ENCODE data around the gene RAB10.
A peak's percentile ranks its signal among the peaks of the same experiment; 100 is the strongest.
"Not testable (repeated sequence)": the region's sequence is repeated elsewhere in the genome, so short reads cannot be mapped to it uniquely, and the experiment has no call there.

Gene RAB10

DNA sequence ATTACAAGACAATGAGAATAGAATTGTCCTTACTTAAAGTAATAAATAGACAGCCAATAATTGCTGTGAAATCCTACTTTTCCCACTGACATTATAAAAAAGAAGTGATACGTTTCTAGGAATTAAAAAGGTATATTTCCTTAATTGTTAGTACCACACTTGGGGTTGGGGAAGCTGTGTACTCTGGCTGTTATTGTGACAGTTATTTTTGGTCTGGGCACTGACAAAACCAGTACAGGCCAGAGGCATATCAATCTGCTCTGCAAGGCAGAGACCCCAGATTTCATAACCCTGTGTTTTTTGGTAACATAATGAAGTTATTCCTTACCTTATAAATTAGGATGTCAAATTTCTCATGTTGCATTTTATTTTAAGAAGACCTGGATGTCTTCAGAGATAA lies 66.5 kb downstream of the RAB10 start:
- no peak for DNase-seq

DNA sequence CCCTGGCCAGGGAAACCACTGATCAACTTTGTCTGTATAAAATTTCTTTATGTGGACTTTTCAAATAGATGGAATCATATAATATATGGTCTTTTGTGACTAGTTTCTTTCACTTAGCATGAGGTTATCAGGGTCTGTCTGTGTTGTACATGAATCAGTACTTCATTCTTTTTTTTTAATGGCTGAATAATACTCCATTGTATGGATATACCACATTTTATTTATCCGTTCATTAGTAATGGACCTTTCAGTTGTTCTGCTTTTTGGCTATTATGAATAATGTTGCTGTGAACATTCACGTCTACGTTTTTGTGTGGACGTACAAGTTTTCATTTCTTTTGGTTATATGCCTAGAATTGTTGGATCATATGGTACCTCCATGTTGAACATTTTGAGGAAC lies 69.9 kb downstream of the RAB10 start:
- no peak for DNase-seq

DNA sequence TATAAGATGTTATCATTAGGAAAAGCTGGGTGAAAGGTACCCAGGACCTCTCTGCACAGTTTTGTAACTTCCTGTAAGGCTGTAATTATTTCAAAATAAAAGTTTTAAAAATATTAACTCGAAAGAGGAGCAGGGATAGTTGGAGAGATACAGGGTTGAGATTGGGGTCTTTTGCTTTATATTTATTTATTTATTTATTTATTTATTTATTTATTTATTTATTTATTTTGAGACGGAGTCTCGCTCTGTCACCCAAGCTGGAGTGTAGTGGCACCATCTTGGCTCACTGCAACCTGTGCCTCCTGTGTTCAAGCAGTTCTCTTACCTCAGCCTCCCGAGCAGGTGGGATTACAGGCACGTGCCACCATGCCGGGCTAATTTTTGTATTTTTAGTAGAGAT lies 74.8 kb downstream of the RAB10 start:
- not testable (repeated sequence) for DNase-seq

DNA sequence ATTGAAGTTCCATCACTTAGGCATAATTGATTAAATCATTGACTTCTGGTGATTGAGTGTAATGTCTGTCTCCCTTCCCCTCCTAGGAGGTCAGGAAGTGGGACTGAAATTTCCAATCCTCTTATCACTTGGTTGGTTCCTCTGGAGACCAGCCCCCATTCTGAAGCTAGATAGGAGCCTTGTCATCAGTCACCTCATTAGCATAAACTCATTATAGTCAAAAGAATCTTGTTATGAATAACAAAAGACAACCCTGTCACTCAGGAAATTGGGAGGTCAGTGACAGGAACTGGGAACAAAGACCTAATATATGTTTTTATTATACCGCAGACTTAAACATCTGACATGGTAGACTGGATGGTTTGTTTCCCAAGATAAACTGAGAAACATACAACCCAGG lies 78.3 kb downstream of the RAB10 start:
- DNase-seq: no peak

DNA sequence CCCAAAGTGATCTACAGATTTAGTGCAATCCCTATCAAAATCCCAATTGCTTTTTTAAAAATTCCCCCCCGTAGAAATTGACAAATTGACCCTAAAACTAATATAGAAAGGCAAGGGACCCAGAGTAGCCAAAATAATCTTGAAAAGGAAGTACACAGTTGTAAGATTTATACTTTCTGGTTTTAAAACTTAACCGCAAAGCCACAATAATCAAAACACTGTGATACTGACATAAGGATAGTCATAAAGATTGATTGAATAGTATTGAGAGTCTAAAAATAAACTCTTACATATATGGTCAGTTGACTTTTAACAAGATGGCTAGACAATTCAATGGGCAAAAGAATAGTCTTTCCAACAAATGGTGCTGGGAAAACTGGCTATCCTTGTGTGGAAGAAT lies 80.3 kb downstream of the RAB10 start:
- no peak for DNase-seq

DNA sequence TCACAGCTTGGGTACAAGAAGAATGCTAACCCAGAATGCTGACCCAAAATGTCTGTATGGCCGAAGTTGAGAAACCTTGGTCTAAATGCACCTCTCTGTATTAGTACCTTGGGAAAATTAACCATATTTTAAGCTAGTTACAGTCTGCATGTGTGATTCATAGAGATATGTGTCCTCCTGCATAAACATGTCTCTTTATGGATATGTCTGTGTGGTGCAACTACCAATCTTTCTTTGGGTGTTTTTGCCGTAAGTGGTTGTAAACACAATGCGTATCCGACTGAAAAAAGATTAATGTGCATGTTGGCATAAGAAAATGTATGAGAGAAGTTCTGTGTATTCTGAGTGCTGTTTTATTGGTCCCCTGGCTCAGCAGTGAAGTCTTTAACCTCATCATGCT lies 84.8 kb downstream of the RAB10 start:
- DNase-seq: no peak

DNA sequence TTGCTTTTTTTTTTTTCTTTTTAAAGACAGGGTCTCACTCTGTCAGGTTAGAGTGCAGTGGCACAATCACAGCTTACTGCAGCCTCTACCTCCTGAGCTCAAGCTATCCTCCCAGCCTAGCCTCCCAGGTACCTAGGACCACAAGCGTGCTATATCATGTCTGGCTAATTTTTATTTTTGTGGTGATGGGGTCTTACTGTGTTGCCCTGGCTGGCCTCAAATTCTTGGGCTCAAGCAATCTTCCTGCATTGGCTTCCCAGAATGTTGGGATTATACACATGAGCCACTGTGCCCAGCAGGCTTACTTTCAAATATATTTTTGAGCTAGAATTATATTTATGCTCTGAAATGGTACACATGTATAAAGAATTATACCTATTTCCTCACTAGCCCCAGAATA lies 85.6 kb downstream of the RAB10 start:
- no peak for DNase-seq

DNA sequence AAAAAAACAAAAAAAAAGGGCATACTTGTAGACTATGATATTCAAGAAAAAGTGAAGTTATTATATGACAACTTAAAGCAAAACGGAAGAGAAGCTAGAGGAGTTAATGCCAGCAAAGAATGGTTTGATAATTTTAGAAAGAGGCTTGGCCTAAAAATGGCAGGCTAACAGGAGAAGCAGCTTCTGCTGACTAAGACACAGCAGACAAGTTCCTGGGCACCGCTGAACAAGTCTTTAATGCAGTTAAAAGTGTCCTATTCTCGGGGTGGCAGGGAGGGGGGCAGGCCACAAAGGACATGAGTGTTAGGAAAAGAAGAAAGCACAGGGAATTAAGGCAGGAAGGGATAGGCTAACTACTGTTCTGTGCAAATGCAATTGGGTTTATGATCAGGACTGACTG lies 88.7 kb downstream of the RAB10 start:
- no peak for DNase-seq

DNA sequence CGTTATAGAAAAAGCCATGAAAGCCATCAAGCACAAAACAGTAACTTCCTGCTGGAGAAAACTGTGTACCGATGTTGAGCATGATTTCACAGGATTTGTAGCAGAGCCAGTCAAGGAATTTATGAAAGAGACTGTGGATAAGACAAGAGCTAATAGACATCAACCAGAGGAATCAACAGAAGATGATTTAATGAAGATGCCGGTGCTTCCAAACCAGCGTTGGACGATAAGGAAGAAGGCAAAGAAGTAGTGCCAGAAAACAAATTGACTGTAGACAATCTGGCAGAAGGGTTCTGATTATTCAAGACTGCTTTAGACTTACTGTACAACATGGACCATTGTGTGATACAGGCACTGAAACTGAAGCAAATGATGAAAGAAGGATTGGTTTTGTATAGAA lies 89.5 kb downstream of the RAB10 start:
- DNase-seq: no peak

DNA sequence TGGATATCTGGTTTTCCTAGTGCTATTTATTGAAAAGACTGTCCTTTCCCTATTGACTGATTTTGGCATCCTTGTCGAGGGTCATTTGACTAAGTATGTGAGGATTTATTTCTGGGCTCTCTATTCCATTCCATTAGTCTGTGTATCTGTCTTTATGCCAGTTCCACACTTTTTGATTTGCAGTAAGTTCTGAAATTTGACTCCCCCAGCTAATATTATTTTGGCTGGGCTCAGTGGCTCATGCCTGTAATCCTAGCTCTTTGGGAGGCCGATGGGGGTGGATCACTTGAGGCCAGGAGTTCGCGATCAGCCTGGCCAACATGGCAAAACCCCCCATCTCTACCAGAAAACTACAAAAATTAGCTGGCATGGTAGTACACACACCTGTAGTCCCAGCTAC lies 92.2 kb downstream of the RAB10 start:
- DNase-seq: no peak

DNA sequence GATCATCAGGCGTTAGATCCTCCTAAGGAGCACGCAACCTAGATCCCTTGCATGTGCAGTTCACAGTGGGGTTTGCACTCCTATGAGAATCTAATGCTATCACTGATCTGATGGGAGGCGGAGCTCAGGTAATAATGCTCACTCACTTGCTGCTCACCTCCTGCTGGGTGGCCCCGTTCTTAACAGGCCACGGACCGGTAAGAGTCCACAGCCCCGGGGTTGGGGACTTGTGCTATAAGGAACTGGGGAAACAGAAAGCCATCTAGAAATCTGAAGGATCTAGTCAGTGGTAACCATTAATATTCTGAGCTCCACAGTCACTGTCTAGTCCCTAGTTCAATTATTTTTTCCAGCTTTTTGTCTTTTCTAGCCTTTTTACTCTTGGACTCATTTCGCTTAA lies 94.3 kb downstream of the RAB10 start:
- DNase-seq: no peak

DNA sequence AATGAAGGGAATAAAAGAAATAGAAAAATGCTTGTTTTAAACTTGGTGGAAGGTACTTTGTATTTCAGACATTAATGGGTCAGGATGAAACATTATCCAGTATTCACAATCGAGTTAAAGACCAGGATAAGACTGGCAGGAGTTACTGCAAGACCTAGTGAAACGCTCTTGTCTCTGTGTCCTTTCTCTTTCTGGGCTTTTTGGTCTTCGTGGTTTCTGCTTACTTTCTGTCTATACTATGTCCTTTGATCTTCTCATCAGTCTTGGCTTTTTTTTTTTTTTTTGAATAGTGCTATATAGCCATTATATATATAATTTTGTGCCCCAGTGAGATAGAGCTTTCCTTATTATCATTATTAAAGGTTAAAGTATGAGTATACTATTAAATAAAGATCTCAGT lies 96.9 kb downstream of the RAB10 start:
- no peak for DNase-seq

DNA sequence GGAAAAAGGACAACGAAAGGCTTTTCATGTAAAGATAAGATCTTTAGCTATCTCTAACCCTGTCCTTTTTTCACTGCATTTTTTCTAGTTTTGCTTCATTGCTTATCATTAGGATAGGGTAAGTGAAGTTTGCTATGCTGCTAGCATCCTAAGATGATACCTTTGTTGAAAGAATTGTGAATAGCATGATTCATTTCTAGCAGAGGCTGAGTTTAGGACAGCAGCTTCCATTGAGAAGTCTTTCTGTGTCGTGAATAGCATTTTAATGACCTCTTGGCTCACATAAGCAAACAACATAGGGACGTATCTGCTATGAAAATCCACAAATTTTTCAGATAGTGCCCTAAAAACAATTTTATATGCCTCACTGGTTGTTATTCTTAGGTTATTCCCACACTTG lies 102.6 kb downstream of the RAB10 start:
- DNase-seq: no peak

DNA sequence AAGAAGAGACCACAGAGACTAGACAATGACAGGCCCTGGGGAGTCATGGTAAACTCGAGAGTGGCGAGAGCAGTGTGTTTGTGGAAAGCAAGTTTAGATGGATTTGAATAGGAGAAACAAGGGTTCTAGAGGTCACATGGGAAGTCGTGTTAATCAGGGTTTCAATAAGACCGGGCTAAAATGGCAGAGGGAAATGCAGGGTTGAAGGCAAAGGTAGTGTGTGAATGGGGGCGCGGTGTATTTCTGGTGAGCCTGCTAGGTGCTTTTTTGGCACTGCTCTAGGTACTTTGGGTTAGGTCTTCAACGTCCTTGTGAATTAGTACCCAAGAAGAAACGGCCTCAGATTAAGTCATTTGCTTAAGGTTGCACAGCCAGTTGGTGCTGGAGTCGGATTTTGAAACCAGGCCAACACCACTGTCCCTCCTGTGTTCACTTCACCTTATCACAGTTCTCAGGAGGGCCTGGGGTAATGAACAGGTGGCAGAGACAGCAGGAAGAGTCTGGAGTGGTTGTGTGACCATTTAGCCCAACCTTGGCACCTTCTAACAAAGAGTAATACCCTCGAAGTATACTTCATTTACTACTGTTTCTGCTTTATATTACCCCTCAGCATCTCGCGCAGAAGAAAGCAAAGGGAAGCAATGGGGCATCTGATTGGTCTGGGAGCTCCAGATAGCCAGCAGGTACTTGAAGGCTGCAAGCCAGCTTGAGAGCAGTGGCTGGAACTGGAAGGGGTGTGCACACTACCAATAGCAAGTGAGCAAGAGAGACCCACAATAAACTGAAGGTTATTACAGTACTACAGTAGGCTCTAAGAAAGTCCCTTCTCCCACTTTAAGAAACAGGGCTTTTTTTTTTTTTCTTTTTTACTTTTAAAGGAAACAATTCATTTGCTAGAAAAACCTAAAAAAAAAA lies 105.6 kb downstream of the RAB10 start:
- no peak for DNase-seq

DNA sequence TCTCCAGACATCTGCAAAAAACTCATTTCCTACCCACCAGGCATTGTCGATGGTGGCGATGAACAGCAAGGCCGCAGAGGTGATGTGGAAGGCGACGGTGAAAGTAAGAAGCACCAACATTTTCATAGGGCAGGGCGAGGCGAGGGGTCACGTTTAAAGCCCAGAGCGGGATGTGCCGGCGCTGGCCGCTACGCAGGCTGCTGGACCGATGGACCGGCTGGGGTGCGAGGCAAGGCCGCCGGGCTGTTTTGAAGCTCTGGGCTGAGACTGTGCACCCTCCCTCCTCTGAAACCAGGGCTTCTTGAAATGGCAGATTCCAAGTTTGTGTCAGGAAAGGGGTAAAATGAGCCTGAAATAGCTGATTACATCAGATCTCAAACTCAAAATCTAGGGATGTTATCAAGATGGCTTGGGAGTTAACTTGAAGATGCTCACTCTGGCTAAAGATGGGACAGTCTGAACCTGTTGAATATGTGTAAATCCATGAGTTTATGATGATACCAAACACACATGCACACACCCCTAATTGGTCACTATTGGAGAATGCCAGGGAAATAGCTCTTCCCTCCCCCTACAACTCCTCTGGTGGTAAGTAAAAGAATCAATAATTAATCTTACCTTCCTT lies 107.4 kb downstream of the RAB10 start:
- DNase-seq: no peak

DNA sequence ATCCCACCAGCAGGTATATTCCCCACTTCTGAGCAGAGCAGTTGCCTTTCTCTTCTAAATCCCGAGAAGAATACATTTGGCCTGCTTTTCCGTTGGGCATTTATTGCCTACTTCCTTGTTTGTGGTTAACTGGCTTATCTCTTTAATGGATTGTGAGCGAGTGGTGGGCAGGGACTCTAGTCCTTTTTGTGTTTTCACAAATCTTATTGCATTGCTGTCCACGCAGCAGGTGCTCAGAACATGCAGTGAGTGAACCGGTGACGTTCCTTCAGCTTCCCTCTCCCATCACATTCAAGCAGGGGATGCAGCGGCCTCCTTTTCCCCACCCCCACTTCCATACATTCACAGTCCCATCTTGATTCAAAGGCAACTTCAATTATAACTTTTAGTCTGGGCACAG lies 110.1 kb downstream of the RAB10 start:
- DNase-seq: no peak

DNA sequence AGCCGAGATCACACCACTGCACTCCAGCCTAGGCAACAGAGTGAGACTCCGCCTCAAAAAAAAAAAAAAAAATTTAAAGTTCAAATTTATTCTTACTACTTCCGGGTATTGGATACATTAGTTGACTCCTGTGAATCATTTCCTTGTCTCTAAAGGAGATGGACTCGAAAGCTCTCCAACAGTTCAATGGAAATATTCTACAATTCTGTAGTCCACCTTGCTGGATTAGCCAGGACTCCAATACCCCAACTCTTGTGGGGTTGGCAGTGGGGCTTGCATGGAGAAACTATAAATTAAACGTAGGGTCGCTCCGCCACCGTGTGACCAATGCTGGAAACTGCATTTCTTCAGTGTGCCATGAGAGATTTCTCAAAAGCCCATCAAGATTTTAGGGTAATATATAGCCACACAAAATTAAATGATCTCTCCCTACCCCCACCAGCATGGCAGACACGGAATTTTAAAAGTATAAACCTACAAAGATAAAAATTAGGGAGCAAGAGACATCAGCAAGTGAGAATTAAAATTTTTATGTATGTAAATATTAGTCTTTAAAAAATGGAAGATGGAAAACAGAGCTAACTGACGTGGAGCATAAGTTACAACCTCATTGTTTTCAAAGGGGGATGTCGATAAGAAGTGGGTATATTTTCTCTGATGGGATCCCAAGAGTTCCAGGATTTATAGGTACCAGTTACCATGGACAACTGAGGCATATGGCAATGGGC lies 111.2 kb downstream of the RAB10 start:
- peak; percentile 68 for DNase-seq

DNA sequence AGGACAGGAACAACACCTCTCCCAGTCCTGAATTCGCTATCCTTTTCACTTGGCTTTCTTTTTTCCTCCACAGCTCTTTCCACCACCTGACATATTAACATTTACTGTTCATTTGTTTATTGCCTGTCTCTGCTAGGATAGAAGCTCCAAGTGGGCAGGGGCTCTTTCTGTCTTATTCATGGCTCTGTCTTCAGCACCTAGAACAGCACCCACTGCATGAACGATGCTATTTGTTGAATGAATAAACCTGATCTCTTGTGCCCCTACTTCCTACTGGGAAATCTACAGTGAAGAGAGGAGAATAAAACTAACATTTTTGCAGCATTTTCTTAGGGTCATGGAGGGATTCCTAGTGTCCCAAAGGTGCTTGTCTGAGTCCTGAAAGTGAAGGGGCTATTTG lies 114.6 kb downstream of the RAB10 start:
- DNase-seq: no peak

DNA sequence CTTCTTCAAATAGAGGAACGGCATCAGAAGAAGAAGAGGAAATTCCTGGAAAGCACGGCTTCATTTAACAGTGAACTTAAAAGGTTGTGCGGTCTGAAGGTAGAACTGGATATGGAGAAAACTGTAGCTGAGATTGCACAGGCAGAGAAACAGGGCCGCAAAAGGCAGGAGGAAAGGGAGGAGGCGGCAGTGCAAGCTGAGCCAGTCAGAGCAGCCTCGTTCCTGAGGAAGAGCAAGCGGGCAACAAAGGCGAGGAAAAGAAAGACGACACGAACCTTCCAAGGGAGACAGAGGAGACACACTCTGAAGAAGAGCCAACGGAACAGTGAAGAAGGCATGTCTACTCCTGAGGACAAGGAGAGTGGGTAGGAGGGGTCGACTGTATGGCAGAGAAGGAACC lies 116.4 kb downstream of the RAB10 start:
- no peak for DNase-seq

DNA sequence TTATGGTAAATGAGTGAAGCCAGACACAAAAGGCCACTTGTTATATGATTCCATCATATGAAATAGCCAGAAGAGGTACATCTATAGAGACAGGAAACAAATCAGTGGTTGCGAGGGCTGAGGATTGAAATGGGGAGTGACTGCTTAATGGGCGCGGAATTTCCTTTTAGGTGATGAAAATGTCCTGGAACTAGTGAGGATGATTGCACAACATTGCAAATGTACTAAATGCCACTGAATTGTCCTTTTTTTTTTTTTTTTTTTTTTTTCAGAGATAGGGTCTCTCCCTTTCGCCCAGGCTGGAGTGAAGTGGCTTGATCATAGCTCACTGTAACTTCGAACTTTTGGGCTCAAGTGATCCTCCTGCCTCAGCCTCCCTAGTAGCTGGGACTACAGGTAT lies 123.7 kb downstream of the RAB10 start:
- no peak for DNase-seq

DNA sequence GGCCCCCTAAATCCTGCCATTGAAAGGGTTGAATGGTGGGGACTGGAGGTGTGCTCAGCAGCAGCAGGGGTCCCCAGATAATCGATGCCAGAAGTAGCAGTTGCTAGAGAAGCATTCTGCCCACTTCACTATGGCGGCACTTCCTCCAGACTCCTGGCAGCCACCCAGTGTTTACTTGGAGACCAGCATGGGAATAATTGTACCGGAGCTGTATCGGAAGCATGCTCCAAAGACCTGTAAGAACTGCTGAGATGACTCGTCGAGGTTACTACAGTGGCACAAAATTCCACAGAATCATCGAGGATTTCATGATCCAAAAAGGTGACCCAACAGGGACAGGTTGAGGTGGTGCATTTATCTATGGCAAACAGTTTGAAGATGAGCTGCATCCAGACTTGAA lies 128.0 kb downstream of the RAB10 start:
- no peak for DNase-seq

DNA sequence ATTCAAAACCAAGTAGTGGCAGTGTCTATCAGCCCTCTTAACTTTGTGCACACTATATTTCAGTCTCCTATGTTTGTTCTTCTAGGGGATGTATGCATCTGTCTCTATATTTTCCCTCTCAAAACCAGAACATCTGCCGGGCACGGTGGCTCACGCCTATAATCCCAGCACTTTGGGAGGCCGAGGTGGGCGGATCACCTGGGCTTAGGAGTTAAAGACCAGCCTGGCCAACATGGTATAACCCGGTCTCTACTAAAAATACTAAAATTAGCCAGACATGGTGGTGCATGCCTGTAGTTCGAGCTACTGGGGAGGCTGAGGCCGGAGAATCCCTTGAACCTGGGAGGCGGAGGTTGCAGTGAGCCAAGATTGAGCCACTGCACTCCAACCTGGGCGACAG lies 129.1 kb downstream of the RAB10 start:
- no peak for DNase-seq

DNA sequence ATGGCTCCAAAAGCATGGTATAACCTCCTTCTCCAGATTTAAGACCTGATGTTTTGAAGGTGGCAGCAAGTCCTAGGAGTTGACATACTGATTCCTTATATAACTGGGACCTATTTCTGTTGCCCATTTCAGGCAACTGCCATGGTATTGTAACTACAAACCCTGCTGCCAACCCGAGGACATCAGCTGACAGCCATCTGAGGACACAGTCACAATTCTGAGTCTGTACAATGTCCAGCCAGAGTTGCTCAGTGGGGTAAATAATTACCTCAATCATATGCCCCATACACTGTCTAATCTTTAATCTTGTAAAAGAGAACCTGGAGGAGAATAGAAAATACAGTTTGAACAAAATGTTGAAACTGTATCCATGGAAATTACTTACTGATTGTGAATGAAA lies 130.3 kb downstream of the RAB10 start:
- no peak for DNase-seq

DNA sequence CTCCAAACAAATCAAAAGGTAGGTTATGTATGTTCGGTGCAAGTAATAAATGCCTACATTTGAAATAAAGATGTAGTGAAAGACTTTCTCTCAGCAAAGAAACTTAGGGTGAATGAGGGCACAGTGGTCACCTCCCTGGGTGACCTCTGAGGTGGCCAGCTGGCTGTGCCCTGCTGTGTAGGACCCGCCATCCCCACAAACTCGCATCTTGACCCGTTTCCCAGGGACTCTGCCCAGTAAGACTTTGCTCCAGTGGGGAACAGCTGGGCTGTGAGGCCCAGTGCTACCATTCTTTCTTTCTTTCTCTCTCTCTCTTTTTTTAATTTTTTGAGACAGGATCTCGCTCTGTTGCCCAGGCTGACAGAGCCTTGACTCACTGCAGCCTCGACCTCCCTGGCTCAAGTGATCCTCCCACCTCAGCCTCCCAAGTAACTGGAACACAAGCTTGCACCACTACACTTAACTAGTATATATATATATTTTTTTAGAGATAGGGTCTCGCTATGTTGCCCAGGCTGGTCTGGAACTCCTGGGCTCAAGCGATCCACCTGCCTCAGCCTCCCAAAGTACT lies 130.8 kb downstream of the RAB10 start:
- DNase-seq: no peak

Measured in activated naive CD4-positive, alpha-beta T cell treated with Interleukin-2 at 50 U/mL for 16 hours (primary cell).